NCI-H1417 treated with DMSO at 0.1 percent for 48 hours (cell line): ENCODE results near the gene B4GALT5.

ENCODE experiments used
- DNase-seq: peaks from one replicate; lab custom pipeline; 2025; lab: John Stamatoyannopoulos, UW

B4GALT5 gene

DNA sequence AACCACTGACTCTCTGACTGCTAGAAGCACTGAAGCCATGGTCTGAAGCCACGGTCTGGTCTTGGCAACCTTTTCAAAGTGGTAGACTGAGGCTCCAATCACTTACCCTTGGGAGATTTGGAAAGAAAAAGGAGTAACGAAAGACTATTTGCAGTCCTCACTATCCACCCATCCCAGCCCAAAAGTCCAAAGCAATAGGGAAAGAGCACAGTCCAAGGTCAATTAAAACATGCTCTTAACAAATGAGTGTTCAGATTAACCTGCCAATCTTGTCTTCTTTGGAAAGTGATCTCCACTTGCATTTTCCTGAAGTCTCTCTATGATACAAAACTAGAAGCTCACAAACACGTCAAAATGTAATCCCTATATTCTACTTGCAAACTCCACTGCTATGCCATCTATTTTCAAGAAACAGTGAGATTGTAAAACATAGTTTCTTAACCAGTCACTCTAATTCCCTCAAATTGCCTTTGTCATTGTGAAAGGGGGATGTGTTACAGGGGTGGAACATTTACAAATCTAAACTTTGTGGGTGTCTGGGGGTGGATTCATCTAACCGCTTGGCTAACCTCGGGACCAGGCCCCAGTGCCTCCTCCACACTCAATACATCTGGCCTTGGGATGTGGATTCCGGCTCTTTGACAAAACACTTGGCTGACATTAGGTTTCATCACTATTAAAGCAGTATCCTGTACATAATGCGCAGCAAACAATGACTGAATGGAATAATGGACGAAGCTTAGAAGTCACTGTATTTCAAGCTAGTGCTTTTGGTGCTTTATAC is 56.4 kb downstream of the B4GALT5 start:
- DNase-seq: no peak

DNA sequence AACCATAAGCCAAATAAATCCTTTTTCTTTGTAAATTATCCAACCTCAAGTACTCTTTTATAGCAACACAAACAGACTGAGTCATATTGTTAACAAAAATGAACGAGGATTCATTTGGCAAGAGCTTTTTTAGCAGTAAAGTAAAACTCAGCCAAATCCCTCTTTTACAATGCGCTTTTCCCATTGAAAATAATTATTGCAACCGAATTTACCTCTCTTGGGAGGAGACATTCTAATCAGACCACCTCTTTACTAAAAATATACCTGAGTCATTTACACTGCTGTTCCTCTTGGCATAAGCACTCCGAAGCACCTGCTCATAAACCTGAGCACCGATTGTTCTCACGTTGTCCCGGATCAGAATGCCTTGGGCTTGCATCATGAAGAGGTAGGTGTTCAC is 57.4 kb downstream of the B4GALT5 start:
- no peak for DNase-seq

- DNase-seq: no peak
Observed at GRCh38 chr20:49653925-49654434, 59.7 kb downstream of the B4GALT5 start.

DNA sequence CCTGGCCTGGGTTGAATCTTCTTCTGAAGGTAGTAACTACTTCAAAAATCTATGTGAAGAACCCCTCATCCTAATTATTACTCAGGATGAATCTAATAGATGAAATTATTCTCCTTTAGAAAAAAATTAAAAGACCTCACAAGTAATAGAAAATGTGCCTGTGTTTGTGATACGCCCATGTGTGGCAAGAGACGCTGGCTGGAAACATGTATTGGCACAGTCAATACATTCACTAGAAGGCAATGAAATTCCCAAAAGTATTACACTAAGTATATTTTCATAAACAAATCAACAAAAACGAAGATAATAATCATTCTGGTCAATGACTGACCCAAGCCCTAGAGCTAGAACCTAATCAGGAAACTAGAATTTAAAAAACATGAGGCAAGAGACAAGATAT is 64.0 kb downstream of the B4GALT5 start:
- no peak for DNase-seq

DNA sequence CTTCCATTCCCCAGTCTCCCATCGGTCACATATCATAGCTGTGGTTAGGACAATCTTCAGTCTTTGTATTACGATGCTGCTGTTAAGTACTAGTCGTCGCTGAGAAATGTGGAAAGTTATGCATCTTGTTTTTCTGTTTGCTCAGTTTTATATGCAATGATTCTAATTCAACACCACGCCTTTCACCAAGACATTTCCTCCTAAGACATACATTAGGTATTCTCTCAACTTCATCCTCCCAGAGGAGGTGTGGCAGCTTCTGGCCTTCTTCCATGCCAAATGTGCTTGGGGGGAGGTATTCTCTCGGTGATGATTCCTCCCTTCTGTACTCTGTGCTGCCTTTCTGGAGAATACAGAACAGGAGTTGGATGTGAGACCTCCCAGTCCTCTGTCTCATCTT is 66.1 kb downstream of the B4GALT5 start:
- DNase-seq: no peak

DNA sequence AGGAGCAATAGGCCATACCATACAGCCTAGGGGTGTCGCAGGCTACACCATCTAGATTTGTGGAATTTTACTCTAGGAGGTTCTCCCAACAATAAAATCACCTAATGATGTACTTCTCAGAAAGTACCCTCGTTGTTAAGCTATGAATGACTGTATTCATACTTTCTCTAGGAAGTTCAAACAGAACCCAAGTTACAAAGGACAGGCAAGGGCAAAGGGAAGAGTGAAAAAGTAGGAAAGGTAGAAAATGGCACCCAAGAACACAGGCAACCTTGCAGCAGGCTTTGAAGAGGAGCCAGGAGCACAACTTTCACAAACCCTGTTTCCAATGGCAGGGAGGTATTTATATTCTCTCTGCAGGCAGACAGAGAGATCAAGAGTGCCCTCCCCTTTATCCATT is 67.2 kb downstream of the B4GALT5 start:
- no peak for DNase-seq

DNA sequence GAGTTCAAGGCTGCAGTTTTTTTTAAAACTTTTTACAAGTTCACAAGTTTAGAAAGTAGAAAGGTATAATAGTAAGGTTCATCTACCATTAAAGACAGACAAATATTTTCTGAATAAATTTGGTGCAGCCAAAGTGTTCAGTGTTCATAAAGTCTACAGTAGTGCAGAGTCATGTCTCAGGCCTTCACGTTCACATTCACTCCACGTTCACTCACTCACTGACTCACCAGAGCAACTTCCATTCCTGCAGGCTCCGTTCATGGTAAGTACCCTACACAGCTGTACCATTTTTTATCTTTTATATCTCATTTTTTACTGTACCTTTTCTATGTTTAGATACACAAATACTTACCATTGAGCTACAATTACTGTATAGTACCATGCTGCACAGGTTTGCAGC is 67.6 kb downstream of the B4GALT5 start:
- DNase-seq: no peak

- DNase-seq: no peak
Observed at GRCh38 chr20:49644980-49645565, 68.6 kb downstream of the B4GALT5 start.

DNA sequence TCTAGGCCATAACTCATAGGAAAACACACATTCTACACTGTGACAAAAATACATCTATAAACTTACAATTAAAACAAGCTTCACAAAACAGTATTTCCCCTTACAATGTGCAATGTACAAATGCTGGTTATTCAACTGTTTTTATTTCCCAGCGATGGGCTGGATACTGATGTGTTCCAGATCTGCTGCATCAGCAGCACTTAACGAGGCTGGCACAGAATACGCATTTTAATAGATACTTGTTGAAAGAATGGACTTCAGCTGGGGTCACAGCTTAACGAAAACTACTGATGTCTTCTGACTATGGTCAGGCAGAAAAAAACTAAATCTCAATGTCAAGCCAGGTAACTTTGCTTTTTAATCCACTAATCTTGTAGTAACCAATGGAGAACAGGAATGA is 70.9 kb downstream of the B4GALT5 start:
- no peak for DNase-seq

GRCh38 chr20:49641683-49642656 is 71.7 kb downstream of the B4GALT5 start:
- no peak for DNase-seq

- no peak for DNase-seq
Observed at GRCh38 chr20:49637046-49637637, 76.5 kb downstream of the B4GALT5 start.

DNA sequence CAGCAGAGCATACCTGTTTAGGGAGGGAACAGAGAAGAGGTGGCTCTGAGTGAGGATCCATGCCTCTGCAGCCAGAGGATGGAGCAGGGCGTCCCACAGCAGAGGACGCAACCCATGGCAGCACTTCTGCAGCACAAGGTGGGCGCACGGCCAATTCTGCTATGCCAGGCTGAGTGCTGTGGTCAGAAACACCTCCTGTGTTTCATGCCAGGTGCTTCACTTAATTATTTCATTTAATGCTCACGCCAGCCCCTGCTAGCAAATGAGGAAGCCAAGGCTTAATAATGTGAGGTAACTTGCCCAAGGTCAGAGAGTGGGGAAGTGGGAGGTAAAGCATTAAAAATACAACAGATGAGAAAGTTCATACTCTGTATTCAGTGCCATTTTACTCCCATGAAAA is 77.2 kb downstream of the B4GALT5 start:
- no peak for DNase-seq

DNA sequence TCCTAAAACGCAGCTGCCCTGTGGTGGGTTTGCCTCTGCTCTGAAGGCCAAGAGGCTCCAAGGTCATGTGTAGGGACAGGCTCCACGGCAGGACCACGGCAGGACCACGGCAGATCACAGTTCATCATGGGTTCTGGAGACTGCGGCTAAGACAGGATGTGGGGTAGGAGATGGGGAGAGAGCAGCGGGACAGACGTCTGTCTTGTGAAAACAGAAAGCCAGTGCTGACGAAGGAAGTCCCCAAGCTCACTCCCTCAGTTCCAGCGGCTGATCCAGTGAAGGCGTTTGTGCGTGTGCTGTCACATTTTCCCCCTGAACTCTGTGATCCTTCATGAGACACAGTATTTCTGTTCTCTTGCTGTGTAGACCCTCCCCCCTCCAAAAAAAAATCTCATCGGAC is 77.8 kb downstream of the B4GALT5 start:
- no peak for DNase-seq

GRCh38 chr20:49635166-49635565 is 78.5 kb downstream of the B4GALT5 start:
- no peak for DNase-seq

GRCh38 chr20:49634116-49634515 is 79.6 kb downstream of the B4GALT5 start:
- no peak for DNase-seq

- DNase-seq: no peak
Observed at GRCh38 chr20:49633643-49634042, 80.0 kb downstream of the B4GALT5 start.

- DNase-seq: no peak
Observed at GRCh38 chr20:49633023-49633422, 80.7 kb downstream of the B4GALT5 start.

- no peak for DNase-seq
Observed at GRCh38 chr20:49631856-49632418, 81.7 kb downstream of the B4GALT5 start.

DNA sequence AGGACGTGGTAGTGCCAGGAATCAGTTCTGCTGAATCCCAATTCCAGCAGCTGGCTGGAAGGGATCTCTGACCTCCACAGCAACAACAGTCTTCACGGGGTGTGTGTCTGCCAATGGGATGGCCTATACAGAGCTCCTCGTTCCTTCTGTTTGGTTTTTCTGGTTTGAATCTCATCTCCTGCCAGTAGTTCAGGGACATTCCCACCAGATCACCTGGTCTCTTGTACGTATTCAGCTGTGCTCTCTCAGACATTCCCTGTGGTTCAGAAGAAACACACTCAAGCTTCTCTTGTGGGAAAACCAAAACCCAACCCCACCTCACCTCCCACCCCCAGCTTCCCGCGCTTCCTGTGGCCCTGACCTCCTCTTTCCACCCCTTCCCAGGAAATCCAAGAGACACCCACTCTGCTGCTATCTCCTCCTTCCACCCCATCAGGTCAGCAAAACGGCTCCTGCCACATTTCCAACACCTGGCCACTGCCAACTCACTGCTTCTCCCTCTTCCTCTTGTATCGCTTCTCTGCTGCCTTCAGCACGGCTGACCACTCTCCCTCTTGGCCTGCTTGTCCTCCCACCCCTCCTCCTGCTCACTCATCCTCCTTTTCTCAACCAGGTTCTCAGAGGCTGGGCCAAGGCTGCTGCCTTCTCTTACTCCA is 82.5 kb downstream of the B4GALT5 start:
- DNase-seq: no peak

DNA sequence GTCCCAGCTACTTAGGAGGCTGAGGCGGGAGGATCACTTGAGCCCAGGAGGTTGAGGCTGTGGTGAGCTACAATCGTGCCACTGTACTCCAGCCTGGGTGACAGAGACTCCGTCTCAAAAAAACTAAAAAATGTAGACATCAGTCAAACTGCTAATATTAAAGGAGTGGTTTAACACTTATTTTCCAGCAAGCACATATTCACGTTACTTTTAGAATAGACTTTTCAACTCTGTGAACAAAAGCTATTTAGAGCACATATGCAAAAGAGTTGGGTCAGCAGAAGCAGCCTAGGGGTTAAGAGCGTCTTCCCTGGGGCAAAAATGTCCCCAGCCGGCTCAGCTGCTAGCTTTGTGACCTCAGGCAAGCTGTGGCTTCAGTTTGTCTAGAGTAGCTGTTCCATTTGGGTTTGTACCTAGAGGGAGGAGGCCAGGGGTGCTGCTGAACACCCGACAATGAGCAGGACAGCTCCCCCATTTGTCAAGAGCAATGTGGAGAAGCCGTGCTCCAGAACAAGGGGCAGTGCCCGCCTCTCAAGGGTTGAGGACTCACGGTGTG is 83.2 kb downstream of the B4GALT5 start:
- DNase-seq: no peak

- no peak for DNase-seq
Observed at GRCh38 chr20:49629606-49630005, 84.1 kb downstream of the B4GALT5 start.
